Omental fat pad (tissue), 4 donors: Measurements from ENCODE around the gene EXD3. TPM values are rescaled to one million over a fixed set of nuclear protein-coding genes. Genes with fewer than 3 reads are reported as not detected.

Experiments
- ATAC-seq: fragments of 150-250 bp; one replicate; pipeline ENCODE4 v1.9.1; 2016; ENCODE audit warnings: mild to moderate bottlenecking, moderate library complexity; ENCODE audit not compliant: low FRiP score
- DNase-seq: peaks from one replicate; pipeline ENCODE4 v3.0.0-alpha.2; 2019; ENCODE audit warnings: low spot score
- total RNA-seq, 4 donors: library from RNA; depleted of rRNA; stranded (reverse); fragments of >200 nt; gene quantifications; one replicate each; pipeline ENCODE4 v1.1.0, GENCODE V29; 2016
- TF ChIP-seq, protein P1 (sequence below), 3 donors: fragments of 450-650 bp; IDR thresholded peaks; one replicate each; pipeline ENCODE4 v1.5.1; 2016 to 2017; ENCODE audit warnings: antibody characterized with exemption in 3 of 3, mild to moderate bottlenecking in 3 of 3, moderate library complexity in 2 of 3

The EXD3 gene
- total RNA-seq, 4 donors from 2014 or later = 8.3 to 18.3 (median 10.5) TPM

GRCh38 chr9:137305060-137305797 is 117.7 kb downstream of the EXD3 start:
- ATAC-seq (no peak), DNase-seq (no peak)
- TF ChIP-seq, protein P1, sequence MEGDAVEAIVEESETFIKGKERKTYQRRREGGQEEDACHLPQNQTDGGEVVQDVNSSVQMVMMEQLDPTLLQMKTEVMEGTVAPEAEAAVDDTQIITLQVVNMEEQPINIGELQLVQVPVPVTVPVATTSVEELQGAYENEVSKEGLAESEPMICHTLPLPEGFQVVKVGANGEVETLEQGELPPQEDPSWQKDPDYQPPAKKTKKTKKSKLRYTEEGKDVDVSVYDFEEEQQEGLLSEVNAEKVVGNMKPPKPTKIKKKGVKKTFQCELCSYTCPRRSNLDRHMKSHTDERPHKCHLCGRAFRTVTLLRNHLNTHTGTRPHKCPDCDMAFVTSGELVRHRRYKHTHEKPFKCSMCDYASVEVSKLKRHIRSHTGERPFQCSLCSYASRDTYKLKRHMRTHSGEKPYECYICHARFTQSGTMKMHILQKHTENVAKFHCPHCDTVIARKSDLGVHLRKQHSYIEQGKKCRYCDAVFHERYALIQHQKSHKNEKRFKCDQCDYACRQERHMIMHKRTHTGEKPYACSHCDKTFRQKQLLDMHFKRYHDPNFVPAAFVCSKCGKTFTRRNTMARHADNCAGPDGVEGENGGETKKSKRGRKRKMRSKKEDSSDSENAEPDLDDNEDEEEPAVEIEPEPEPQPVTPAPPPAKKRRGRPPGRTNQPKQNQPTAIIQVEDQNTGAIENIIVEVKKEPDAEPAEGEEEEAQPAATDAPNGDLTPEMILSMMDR (IDR thresholded peaks at IDR 0.05) = no peak

GRCh38 chr9:137304383-137305059 is 118.4 kb downstream of the EXD3 start:
- DNase-seq = no peak
- TF ChIP-seq, protein P1 (IDR thresholded peaks at IDR 0.05) = no peak
- no peak for ATAC-seq

GRCh38 chr9:137303893-137304382 is 119.0 kb downstream of the EXD3 start:
- TF ChIP-seq, protein P1 (IDR thresholded peaks at IDR 0.05) = no peak
- DNase-seq (no peak), ATAC-seq (no peak)

DNA sequence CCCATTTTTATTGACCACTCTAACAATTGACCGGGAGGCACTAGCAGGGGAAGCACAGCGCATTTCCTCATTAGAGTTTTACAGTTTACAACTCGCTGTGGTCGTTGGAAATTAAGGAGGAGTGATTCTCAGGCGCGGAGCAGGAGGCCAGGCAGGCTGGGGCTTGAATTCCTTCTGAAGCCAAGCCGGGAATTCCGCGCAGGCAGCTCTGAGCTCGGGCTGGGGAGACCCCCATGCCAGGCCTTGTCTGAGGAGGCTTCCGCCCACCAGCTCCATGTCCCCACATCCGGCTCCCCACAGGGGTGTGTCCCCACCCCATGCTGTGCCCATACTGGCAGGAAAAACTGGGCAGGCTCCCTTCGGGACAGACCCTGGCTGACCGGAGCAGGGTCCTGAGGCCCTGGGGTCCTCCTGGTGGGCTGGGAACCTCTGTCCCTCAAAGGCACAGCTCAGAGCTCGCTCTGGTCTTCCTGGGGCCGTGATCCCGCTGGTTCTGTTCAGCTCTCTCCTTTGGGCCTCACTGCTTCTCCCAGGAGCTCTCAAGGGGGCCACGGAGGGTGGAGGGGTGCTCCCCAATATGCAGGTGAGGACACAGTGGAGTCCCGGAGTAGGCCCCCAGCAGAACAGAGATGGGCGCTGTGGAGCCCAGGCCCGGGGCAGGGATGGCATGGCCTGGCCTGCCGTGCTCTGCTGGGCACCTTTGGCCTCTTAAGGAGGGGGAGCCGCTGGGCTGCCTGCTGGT is 119.6 kb downstream of the EXD3 start:
- ATAC-seq = no peak
- TF ChIP-seq, protein P1 (IDR thresholded peaks at IDR 0.05) = no peak
- no peak for DNase-seq

GRCh38 chr9:137302449-137303150 is 120.4 kb downstream of the EXD3 start:
- DNase-seq = no peak
- ATAC-seq = peak; percentile 12
- TF ChIP-seq, protein P1 (IDR thresholded peaks at IDR 0.05) = peak in 1 of 3 donors; percentile 52

GRCh38 chr9:137302118-137302448 is 120.9 kb downstream of the EXD3 start, which contains the start of gene NRARP:
NRARP (minus strand) TSS chr9:137302271; CDS start chr9:137301928, 343 bp downstream.
- peak; percentile 84 for DNase-seq
- peak; percentile 70 for ATAC-seq
- TF ChIP-seq, protein P1 (IDR thresholded peaks at IDR 0.05) = no peak
